Islet precursor cell (in vitro differentiated cells): ENCODE measurements around the gene IL36B.

ENCODE experiments used
- DNase-seq: peaks from one replicate; pipeline ENCODE4 v3.0.0-alpha.2; 2018

IL36B gene

GRCh38 chr2:113050921-113051895, 1.5 kb downstream of the IL36B start:
- peak; percentile 37 for DNase-seq

GRCh38 chr2:113046465-113046864, 6.2 kb downstream of the IL36B start:
- DNase-seq = no peak

GRCh38 chr2:113041871-113042270, 10.8 kb downstream of the IL36B start:
- DNase-seq = no peak

- no peak for DNase-seq
These were observed 12.9 kb downstream of the IL36B start for GRCh38 chr2:113039719-113040118.

GRCh38 chr2:113039158-113039557, 13.5 kb downstream of the IL36B start:
- no peak for DNase-seq

- no peak for DNase-seq
These were observed 14.4 kb downstream of the IL36B start for GRCh38 chr2:113038291-113038690.

GRCh38 chr2:113036763-113037162, 15.9 kb downstream of the IL36B start:
- DNase-seq = no peak

- DNase-seq = no peak
These were observed 18.7 kb downstream of the IL36B start for GRCh38 chr2:113034016-113034415.

GRCh38 chr2:113032737-113033136, 19.9 kb downstream of the IL36B start:
- no peak for DNase-seq

- no peak for DNase-seq
These were observed 24.6 kb downstream of the IL36B start for GRCh38 chr2:113028112-113028511.

- DNase-seq = no peak
These were observed 25.0 kb downstream of the IL36B start for GRCh38 chr2:113027691-113028090.

- no peak for DNase-seq
These were observed 26.9 kb downstream of the IL36B start for GRCh38 chr2:113025737-113026136.

GRCh38 chr2:113024764-113025163, 27.9 kb downstream of the IL36B start:
- DNase-seq = no peak

- DNase-seq = no peak
These were observed 31.4 kb downstream of the IL36B start for GRCh38 chr2:113021312-113021711.

- no peak for DNase-seq
These were observed 34.2 kb downstream of the IL36B start for GRCh38 chr2:113018509-113018908.

GRCh38 chr2:113015655-113016054, 37.0 kb downstream of the IL36B start:
- DNase-seq = no peak

- no peak for DNase-seq
These were observed 37.6 kb downstream of the IL36B start for GRCh38 chr2:113015042-113015441.

GRCh38 chr2:113014067-113014466, 38.6 kb downstream of the IL36B start:
- DNase-seq = no peak

GRCh38 chr2:113013336-113013661, 39.4 kb downstream of the IL36B start:
- DNase-seq = no peak

GRCh38 chr2:113012436-113013335, 40.0 kb downstream of the IL36B start:
- DNase-seq = no peak

- no peak for DNase-seq
These were observed 41.6 kb downstream of the IL36B start for GRCh38 chr2:113011108-113011507.

- no peak for DNase-seq
These were observed 42.6 kb downstream of the IL36B start for GRCh38 chr2:113010088-113010487.

- no peak for DNase-seq
These were observed 43.0 kb downstream of the IL36B start for GRCh38 chr2:113009622-113010021.

- DNase-seq = no peak
These were observed 45.4 kb downstream of the IL36B start for GRCh38 chr2:113007250-113007649.
